Suppressor macrophage treated with lipopolysaccharide for 1 hour (primary cell): Measurements from ENCODE around the gene IMPA2.

Source experiments
- DNase-seq, 3 donors: peaks; one replicate each; pipeline ENCODE4 v3.0.0-alpha.2; 2020 to 2022

The IMPA2 gene

DNA sequence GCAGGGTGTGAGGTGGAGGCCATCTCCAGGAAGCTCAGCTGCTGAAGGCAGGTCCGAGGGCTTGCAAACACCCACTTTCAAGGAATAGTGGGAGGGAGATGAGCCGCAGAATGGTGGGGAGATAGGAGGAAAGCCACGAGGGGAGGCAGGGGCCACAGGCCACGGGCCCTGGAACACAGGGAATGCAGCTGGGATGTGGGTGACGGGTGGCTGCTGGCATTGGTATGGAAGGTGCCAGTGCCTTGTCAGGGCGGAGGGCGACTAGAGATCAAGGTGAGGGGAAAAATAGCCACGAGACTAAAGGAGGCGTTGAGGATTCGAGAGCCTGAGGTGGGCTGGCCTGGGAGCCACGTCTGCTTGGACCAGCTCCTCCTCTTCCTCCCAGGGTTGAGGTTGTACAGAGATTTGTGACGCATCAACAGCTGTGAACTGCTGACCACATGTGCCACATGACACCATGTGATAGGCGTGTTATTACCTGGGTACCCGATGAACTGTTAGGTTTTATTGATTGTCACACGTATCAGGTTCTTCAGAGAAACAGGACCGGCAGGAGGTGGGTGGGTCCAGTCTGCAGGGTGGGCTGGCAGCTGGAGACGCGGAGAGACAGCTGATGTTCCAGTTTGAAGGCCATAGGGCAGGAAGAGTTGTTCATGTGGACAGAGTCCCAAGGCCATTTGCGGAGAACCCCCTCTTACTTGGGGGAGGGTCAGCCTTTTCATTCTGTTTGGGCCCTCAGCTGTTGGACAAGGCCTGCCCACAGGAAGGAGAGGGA, 9.9 kb downstream of the IMPA2 start:
- DNase-seq, result no peak

DNA sequence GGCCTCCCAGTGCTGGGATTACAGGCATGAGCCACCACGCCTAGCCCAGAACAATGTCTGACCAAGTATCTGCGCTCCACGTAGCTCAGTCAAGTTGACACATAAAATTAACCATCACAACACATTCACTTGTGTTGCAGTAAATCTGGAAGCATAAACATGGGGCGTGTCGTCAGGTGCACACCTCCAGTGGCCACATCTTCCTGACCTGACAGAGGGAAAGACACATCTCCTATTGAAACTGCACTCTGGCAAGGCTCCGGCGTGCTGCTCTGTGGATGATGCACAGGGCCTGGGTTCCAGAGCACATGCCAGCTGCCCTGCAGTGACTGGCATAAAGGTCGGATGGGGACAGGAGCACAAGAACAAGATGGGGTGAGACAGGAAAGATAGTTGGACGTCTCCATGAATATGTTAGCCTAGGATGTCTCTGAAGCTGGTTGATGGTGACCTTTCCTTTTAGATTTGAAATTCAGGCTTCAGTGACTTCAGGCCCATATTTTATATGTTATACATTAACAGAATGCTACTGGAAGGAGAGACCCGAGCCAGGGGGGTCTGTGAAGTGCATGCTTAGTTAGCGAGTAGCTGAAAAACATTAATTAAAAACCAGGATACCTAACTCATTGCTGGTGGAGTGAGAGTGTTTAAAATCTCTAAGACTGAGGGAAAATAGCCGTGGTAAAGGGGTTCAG, 10.9 kb downstream of the IMPA2 start:
- DNase-seq, result no peak

DNA sequence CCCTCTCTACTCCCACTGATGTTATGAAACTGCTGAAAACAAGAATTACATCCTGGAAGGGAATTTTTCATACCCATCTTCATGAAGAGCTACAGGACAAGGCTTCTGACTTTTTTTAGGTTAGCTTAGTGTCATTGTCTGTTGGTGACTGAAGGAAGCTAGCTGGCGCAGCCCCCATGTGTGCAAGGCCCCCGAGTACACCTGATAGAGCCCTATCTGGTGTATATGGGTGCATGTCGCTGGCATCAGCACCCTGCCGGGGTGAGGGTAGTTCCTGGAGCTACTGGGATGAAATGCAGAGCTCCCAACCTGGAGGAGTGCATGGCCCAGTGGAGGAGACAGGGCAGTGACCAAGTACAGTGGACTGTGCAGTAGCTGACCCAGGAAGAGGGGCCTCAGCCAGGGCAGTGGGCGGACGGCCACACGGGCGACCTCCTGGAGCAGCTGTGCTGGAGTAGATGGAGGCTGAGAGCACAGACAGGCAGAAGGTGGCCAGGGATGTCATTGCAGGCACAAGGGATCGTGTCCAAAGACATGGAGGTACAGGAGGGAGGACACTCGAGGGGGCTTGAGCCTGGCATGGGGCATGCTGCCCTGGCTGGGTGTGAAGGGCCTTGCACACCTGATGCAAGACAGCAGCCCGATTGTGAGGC, 12.1 kb downstream of the IMPA2 start:
- no peak for DNase-seq

DNA sequence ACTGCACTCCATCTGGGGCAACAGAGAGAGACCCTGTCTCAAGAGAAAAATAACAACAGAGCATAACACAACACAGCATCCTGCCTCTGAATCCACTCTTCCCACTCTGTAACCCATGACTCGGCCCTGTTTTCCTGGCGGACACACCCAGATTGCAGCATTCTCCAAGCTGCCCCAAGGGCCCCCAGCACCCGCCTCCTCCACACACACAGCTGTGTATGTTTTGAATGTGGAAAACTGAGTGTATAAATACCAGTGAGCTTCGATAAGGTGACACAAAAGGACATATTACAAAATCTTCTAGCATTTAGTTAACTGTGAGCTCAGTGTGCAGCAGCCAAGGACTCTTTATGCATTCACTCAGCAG, 13.0 kb downstream of the IMPA2 start:
- DNase-seq, result peak in 1 of 3 donors; percentile 23

DNA sequence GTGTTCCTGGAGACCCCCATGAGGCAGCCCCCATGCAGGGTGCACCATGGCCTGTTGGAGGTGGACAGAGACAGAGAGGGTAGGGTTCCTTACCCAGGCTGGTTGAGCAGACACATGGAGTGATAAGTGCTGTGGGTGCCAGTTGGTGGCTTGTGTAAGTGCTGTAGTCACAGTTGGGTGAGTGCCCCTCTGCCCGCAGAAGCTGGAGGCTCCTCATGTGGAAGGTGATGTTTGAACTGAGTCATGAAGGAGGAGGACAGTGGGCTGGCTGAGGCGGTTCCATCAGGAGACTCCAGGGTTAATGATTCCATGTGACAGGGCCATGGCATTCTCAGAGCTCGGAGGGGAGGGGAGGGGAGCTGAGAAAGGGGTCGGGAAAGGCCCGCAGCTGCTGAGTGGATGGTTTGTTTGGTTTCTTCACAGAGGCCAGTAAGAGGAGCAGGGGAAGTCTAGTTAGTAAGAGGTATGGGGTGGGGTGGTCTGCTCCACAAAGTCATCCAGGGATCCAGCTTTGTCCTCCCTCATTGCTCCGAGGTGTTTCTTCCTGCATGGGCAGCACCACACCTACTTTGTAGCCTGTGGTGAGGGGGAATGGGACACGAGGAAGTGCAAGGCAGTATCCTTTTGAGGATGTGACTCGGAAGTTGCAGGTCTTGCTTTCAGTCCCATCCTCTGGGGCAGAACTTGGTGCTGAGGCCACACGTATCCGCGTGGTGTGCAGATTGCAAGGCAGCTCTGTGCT, 13.6 kb downstream of the IMPA2 start:
- no peak for DNase-seq

DNA sequence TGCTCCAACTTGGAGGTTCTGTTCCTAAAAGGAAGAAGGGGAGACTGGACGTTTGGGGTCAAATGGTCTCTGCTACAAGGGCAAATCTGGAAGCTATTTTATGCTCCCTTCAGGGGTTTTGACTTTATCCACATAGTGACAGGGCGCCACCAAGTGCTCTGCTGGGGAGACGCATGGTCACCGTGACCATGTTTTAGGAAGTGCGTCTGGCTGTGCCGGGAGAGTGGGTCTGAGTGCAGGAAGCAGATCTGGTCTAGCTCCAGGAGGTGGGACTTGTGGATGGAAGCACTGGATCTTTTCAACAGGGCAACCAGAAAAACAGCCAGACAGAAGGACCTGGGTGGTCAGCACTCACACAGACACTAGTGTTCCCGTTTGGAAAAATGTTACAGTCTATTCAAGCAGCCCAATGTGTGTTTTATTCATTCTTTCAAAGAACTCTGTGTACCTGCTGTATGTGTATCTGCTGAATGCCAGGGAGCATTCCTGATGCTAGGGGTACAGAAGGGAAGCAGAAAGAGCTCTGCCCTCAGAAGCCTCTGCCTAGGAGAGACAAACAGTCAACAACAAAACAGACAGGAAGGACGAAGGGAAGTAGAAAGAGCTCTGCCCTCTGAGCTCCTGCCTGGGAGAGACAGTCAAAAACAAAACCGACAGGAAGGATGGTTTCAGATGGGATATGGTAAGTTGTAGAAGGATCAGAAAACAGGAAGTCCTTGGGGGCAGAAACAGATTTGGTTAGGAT, 14.3 kb downstream of the IMPA2 start:
- DNase-seq, result peak; percentile 82 to 86 (median 84)

DNA sequence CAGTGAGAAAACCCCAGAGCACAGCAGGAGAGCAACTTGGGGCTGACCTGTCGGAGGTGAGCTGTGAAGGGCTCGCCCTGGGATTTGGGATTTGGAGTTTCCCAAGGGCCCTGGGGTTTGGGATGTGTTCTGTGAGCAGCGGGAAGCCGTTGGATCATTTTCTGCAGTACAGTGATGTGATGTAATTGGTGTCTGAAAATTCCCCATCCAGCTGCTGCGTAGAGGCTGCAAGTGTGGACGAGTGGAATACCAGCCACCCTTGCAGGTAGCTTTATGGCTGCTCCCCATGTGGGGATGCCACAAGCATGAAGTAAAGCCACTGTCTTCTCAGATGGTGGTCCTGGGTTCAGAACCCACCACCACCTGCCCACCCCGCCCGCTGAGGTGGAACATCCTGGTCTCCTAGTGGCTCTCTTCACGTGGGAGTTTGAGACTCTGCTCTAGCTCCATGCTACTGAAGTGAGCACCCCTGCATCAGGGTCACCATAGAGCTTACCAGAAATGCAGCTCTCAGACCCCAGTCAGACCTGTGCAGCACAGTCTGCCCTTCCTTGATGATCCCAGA, 15.0 kb downstream of the IMPA2 start:
- no peak for DNase-seq

DNA sequence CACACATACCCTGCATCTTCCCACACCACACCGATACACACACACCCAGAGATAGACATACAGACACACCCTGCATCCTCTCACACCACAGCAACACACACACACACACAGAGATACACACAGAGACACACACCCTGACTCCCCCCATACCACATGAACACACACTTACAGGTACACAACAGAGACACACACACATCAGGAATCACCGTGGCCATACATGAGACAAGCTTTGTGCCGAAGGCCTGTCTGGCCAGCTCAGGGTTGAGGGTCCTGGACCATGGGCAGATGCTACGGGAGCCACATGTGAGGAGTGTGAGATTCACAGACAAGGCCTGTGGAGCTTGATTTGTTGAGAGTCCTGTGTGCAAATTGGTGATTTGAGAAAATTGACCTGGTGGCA, 15.6 kb downstream of the IMPA2 start:
- no peak for DNase-seq

DNA sequence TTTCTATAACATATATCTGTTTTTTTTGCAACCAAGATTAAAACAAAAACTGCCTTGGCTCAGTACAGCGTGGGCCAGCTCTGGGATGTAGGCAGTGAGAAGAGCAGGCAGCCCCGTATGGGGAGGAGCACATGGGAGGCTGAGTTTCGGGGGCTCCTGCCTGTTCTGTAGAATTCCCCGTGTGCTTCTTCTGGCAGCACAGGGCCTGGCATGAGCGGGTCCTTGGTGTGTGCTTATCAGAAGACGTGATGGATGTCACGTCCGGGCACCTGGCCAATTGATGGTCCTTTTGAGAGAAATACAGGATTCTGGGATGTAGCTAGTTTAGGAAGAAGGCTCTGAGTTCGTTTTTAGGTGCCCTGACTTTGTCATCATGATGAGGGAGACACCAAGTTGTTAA, 16.2 kb downstream of the IMPA2 start:
- DNase-seq, result no peak

DNA sequence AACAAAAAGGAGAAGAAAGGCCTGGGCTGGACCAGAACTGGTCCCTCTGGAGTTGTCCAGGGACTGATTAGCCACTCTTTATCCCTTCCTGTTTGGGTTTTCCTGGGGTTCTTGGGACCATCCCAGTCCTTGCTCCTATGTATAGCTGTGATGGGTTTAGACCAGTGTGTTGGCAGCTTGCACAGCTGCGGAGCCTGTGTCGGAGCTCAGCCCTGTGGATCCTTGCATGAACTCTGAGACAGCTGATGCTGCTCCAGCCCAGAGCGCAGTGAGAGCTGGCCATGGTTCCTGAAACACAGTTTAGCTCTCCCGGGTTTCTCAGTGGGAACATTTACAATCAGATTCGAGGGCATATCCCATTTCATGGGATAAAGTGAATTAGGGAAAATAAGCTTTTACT, 16.9 kb downstream of the IMPA2 start:
- no peak for DNase-seq

DNA sequence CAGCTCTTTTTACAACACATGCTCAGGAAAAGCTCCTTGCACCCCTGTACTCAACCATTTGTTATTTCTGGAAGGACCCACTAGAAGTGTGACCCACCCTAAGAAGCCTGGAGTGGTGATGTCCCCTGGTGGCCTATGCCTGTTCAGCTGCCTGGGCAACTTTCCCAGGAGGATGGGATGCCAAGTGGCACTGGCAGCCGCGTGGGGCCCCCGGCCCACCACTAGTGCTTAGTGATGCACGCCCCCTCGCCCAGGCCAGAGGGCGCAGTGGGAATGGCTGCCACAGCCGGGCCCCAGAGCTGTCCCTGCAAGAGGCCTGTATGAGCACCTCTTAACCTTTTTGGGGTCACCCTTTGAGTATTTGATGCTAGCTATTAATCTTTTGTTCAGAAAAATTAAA, 18.1 kb downstream of the IMPA2 start:
- DNase-seq, result no peak

DNA sequence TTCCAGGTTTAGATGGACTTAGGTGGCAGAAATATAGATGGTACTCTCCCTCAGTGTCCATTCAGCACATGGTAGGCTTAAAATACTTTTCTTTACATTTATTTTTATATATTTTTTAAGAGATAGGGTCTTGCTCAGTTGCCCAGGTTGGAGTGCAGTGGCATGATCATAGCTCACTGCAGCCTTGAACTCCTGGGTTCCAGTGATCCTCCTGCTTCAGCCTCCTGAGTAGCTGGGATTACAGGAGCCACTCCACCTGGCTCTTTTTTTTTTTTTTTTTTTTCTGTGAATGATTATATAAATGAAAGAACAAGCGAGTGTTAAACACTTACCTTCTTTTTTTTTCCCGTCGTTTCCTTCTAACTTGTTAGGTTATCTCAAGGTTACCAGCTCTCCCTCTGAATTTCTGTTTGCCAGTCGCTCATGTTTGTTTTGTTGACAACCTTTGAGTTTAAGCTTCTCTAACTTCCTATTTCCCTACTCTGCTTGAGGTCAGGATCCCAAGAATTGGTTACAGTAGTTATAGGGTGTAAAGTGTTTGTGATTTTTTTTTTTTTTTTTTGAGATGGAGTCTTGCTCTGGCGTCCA, 18.9 kb downstream of the IMPA2 start:
- DNase-seq, result no peak

DNA sequence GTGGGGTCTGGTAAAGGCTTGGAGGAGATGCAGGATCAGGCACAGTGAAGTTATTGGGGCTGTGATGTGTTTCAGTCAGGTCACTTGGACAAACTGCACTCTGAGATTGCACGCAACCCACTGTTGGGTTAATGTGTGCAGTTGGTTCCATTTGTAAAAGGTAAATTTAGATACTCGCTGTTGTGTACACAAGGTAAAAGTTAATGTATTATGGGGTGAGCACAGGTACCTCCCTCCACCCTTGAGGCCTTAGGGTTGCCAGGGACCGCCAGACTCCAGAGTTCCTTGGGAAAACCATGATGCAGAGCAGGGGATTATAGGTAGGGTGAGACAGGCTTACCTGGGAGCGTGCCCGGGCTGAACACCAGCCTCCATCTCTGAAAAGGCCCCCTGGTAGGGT, 20.1 kb downstream of the IMPA2 start:
- no peak for DNase-seq

DNA sequence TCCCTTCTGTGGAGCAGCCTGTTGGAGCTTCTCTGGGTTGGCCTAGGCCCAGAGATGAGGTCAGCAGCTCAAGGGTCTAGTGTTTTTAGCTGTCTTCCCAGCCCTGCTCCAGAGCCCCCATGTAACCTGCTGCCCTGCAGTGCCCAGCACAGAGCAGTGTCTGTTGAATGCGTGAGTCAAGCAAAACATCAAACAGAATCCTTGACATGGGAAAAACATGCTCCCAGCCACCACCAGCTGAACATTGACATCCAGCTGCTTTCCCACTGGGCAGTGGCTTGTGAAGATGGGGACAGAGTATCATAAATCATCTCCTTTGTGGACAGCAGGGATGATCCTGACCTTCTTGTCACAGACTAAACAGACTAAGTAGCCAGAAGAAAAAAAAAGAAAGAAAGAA, 22.6 kb downstream of the IMPA2 start:
- DNase-seq, result no peak

DNA sequence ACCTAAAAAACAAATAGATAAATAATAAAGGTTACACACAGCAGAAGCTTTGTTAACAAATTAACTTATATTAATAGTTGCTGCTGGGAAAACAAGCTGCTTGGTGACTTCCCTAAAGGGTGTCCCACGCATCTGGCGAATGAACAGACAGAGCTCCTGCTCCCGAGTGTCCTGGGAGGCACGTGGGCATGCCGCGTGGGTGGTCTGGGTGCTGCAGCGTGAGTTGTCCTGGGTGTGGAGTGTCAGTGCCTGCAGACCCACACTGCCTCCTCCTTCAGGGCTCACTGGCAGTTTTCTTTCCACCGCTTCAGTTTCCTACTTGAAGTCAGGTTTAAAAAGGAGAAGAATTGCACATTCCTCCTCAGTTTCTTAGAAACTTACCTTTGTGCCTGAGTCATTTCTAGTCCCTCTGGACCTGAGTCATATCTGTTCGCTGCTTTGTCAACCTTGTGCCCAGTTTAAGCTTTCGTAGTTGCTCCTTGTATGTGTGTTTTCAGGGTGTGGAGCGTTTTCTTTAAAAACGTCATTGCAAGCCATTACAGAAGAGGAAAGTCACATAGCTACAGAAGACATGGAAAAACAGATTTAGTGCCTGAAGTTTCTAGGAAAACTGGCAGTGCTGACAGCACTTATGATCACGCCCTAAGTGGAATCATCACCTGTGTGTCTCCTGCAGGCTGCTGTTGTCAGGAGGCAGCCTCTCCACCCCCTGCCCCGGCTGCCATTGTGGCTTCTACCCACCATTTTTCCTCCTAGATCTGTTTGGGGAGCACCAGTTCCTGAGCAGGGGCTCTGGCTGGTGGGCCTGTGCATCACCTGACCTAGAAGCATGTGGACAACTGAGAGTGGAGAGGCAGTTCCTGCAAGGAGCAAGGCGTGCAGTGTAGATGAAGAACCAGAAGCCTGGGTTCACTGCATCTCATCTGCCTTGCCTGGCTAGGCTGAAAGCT, 24.5 kb downstream of the IMPA2 start:
- peak in 2 of 3 donors; percentile 23 to 51 for DNase-seq

DNA sequence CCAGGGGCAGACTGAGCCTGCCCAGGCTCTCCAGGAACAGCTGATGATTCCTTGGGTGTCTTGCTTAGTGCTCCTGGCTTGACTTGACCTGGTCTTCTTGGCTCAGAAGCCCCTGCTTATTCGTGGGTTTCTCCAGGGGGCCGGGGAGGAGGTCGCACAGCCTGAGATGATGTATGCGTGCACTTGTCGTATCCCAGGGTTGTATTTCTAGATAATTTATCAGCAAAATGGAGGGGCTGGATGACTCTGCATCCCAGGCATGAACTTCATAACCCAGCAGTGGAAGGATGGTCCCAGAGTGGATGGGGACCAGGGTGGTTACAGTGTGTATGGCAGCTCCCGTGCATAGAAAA, 25.2 kb downstream of the IMPA2 start:
- DNase-seq, result no peak

DNA sequence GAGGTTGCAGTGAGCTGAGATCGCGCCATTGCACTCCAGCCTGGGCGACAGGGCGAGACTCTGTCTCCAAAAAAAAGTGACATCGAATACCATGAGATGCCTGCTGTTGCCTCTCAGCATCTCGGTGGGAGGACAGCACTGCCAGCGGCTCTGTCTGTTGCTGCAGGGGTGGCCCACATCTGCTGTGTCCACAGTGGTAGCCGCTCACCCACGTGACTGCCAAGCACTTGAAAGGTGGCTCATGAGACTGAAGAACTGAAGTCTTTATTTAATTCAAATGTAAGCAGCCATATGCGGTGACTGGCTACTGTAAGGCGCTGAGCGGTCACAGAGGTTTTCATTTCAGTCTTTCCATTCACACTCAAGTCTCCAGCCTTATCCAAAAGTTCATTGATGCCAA, 25.8 kb downstream of the IMPA2 start:
- DNase-seq, result no peak

DNA sequence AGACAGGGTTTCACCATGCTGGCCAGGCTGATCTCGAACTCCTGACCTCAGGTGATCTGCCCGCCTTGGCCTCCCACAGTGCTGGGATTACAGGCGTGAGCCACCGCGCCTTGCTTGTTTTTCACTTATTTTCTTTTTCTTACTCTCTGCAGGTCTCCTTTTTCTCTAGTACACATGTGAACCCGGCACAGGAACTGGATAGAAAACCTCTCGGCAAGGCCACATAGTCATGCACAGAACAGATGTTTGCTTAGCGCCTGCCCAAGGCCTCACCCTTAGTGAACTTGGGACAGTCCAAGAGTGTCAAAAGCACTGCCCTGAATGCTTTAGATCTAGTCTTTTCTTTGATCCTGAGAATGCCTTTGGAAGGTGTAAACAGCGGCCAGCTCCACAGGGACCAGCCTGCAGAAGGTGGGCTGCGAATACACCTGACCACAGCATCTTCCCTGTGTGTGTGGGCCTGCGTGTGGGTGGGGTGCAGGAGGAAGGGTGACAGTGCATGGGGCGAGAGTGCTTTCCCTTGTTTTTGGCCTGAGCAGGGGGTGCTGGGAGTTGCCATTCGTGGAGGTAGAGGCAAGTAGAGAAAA, 27.0 kb downstream of the IMPA2 start:
- no peak for DNase-seq

DNA sequence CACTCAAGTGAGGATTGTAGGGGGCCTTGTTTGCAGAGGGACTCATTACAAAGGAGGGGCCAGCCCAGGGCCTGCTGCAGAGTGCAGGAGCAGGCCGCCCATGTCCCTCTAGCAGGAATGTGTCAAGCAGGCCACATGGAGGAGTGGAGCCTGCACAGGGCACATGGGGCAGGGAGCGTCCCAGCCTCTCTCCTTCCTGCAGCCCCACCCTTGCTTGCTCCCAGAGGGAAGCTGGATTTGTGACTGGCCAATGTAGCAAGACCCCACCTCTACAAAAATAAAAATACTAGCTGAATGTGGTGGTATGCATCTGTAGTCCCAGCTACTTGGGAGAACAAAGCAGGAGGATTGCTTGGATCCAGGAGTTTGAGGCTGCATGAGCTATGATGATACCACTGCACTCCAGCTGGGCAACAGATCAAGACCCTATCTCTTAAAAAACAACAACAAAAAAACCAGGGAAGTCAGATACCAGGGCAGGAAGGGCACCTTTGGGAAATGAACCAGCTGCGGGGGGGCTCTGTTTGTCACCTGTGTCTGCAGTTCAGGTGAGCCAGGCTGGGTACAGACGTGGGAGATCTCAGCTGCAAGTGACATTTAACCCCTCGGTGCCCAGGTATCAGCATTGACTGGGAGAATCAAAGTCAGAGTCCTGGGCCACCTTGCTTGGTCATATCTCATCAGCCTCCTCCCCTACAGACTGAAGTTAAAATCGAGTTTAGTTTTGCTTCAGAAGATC, 27.7 kb downstream of the IMPA2 start:
- DNase-seq, result no peak
